Measurements from ENCODE around the gene STEAP3. TPM values are rescaled to one million over a fixed set of nuclear protein-coding genes. Genes with fewer than 3 reads are reported as not detected.

STEAP3 gene
- total and polyA plus RNA-seq, 8 donors: 6.6 to 28.2 (median 19.5) TPM

DNA sequence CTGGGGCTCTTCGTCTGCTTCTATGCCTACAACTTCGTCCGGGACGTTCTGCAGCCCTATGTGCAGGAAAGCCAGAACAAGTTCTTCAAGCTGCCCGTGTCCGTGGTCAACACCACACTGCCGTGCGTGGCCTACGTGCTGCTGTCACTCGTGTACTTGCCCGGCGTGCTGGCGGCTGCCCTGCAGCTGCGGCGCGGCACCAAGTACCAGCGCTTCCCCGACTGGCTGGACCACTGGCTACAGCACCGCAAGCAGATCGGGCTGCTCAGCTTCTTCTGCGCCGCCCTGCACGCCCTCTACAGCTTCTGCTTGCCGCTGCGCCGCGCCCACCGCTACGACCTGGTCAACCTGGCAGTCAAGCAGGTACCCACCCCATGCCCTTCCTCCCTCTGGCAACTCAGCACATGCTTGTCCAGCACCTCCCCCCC, 24.2 kb downstream of the STEAP3 start:
- ATAC-seq: no peak
- intact Hi-C loops (cut with DNase I): no loop called here
- no peaks in the 10 kb centered on the region for H3K9me3 ChIP-seq
- TF ChIP-seq, protein P1, sequence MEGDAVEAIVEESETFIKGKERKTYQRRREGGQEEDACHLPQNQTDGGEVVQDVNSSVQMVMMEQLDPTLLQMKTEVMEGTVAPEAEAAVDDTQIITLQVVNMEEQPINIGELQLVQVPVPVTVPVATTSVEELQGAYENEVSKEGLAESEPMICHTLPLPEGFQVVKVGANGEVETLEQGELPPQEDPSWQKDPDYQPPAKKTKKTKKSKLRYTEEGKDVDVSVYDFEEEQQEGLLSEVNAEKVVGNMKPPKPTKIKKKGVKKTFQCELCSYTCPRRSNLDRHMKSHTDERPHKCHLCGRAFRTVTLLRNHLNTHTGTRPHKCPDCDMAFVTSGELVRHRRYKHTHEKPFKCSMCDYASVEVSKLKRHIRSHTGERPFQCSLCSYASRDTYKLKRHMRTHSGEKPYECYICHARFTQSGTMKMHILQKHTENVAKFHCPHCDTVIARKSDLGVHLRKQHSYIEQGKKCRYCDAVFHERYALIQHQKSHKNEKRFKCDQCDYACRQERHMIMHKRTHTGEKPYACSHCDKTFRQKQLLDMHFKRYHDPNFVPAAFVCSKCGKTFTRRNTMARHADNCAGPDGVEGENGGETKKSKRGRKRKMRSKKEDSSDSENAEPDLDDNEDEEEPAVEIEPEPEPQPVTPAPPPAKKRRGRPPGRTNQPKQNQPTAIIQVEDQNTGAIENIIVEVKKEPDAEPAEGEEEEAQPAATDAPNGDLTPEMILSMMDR (IDR thresholded peaks at IDR 0.05): no peak
- peak in 1 of 6 donors; percentile 44 for DNase-seq
- H3K4me3 ChIP-seq: no peak overlapping the region
- no peak for FAIRE-seq
- H3K27ac ChIP-seq: no peak overlapping the region
- WGBS, 2 donors: 95 to 96% methylated on average over 29 of the region's 29 CpGs
- H3K27me3 ChIP-seq: no peaks in the 10 kb centered on the region
- H3K36me3 ChIP-seq: no peaks in the 10 kb centered on the region
- no peaks in the 10 kb centered on the region for H3K4me1 ChIP-seq

DNA sequence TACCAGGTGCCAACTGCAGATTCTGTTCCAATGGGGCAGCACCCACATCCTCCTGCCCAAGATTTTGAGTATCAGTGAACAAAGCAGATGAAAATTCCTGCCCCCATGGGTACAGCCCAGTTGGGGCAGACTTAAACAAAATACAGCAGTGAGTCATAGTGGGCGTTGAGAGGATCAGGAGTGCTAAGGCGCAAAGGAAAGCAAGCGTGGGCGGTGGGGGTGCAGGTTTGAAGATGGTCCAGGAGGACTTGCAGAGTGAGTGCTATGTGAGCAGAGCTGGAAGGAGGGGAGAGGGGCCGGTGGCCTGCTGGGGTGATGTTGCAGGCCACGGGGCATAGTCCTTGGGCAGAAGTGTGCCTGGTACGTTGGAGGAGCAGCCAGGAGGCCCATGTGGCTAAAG, 24.7 kb downstream of the STEAP3 start:
- Histone ChIP-seq H3K27ac (no peak overlapping the region), H3K27me3 (no peaks in the 10 kb centered on the region), H3K4me1 (no peaks in the 10 kb centered on the region), H3K9me3 (no peaks in the 10 kb centered on the region), H3K4me3 (no peak overlapping the region), H3K36me3 (no peaks in the 10 kb centered on the region)
- ATAC-seq (no peak), FAIRE-seq (no peak), DNase-seq (no peak)
- 89 to 90% methylated on average over 7 of the region's 7 CpGs for WGBS, 2 donors
- intact Hi-C loops (cut with DNase I): no loop called here
- TF ChIP-seq, protein P1 (IDR thresholded peaks at IDR 0.05): no peak

DNA sequence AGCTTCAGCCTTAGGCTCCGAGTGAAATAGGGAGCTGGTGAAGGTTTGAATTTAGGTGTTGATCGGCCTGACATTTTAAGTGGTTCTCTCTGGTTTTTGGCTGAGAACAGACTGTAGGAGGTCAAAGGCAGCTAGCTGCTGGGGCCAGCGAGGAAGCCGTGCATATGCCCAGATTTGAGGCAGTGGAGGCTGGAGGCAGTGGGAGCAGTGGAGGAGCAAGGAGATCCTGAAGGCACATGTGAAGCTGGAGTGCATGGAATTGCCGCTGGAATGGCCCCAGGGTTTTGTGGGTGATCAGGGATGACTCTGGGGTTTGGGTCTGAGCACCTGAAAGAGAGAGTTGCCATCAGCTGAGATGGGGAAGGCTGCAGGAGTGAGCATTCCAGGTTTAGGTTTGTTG, 25.1 kb downstream of the STEAP3 start:
- no peaks in the 10 kb centered on the region for H3K36me3 ChIP-seq
- no peaks in the 10 kb centered on the region for H3K27me3 ChIP-seq
- DNase-seq: no peak
- WGBS, 2 donors: 94 to 96% methylated on average over 5 of the region's 5 CpGs
- no peak for FAIRE-seq
- no peaks in the 10 kb centered on the region for H3K4me1 ChIP-seq
- no peak overlapping the region for H3K4me3 ChIP-seq
- H3K27ac ChIP-seq: no peak overlapping the region
- no peaks in the 10 kb centered on the region for H3K9me3 ChIP-seq
- TF ChIP-seq, protein P1 (IDR thresholded peaks at IDR 0.05): no peak
- intact Hi-C loops (cut with DNase I): no loop called here
- no peak for ATAC-seq

DNA sequence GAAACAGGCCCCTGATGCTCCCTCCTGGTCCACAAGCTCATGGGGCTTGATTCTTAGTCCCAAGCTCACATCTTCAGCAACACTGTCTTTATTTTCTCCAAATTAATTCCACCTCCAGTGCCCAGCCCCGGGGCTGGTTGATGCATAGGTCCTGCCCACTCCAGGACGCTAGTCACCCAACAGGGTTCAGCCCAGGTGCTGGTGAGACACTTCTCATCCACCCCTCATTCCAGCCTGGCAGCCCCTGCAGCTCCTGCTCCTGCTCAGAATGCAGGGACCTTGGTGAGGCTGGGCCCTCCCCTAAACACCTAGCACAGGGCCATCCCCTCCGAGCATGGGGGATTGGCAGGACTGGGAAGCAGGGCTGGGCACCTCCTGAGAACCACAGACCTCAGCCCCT, 25.7 kb downstream of the STEAP3 start:
- H3K36me3 ChIP-seq: no peaks in the 10 kb centered on the region
- no peaks in the 10 kb centered on the region for H3K27me3 ChIP-seq
- no peak for FAIRE-seq
- no peaks in the 10 kb centered on the region for H3K4me1 ChIP-seq
- intact Hi-C loops (cut with DNase I): no loop called here
- TF ChIP-seq, protein P1 (IDR thresholded peaks at IDR 0.05): no peak
- ATAC-seq: no peak
- no peaks in the 10 kb centered on the region for H3K9me3 ChIP-seq
- H3K4me3 ChIP-seq: no peak overlapping the region
- WGBS, 2 donors: 92 to 98% methylated on average over 3 of the region's 3 CpGs
- no peak overlapping the region for H3K27ac ChIP-seq
- no peak for DNase-seq

DNA sequence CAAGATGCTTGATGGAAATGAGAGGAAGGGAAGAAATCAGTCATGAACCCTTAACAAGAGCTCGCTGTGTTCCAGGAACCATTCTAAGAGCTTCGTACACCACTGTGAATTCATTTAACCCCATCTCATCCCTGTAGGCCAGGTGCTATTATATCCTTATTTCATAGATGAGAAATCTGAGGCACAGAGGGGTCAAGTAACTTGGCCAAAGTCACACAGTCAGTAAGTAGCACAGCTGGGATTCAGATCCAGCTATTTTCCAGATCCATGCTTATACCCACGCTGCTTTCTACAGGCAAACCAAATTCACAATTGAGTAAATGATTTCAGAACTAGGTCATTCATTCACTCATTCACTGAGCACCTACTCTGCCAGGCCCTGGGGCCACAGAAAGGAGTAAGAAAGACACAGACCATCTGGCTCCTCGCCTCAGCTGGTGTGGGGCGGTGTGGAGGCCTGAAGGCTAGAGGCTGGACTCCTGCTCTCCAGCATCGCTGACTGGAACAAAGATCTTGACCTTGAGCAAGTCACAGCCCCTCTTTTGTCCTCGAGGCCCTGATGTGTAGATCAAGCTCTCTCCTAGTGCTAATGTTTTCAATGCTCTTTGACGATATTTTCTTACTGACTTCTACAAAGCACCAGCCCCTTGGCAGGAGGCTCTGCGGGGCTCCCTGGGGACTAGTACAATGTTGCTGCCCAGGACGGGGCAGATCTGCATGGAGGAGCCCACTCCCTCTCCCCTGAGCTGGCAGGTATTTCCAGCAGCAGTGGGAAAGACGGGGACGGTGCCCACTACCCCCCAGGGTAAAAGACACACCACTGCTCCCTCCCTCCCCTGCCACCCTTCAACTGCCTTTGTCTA, 26.5 kb downstream of the STEAP3 start:
- WGBS, 2 donors: 75 to 82% methylated on average over 12 of the region's 12 CpGs
- H3K36me3 ChIP-seq: no peaks in the 10 kb centered on the region
- TF ChIP-seq, protein P1 (IDR thresholded peaks at IDR 0.05): no peak

More for the DNA sequence above, 26.5 kb downstream of the STEAP3 start:
- no peak for DNase-seq
- no peak for ATAC-seq
- Histone ChIP-seq H3K9me3 (no peaks in the 10 kb centered on the region), H3K27me3 (no peaks in the 10 kb centered on the region), H3K27ac (no peak overlapping the region), H3K4me3 (no peak overlapping the region), H3K4me1 (no peaks in the 10 kb centered on the region)
- no peak for FAIRE-seq
- intact Hi-C loops (cut with DNase I): no loop called here
